ENCODE measurements around the gene CWH43. TPM values are rescaled to one million over a fixed set of nuclear protein-coding genes. Genes with fewer than 3 reads are reported as not detected.

The CWH43 gene
- total RNA-seq, 3 donors from 2014 or later (not counting 1 experiment from before 2014, with no cell fraction given) = not detected

DNA sequence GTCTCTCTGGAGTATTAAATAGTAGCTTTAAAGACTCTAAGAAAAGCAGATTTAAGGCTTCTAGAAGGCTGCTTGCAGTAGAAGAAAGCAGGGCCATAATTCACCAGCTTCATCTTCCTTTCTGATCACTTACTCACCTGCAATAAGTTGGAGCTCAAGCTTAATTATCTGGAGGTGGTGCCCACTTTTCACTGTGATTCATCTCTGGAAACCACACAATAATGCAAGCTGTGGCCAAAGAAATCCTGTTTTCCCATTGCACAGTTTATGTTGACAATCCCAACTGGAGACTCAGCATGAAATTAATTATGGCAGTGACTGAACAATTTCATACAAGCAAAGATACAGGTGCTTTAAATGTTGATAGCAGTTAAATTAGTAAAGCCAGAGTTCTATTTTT is 14.7 kb downstream of the CWH43 start:
- DNase-seq = no peak
- Histone ChIP-seq H3K9me3 (ENCODE audit: control insufficient read depth, insufficient read depth, low read length) (no peaks in the 10 kb centered on the region), H3K4me1 (ENCODE audit: control insufficient read depth, insufficient read depth, low read length) (no peaks in the 10 kb centered on the region), H3K27ac (ENCODE audit: low read length) (no peak overlapping the region), H3K4me3 (ENCODE audit: low read length) (no peak overlapping the region), H3K27me3 (ENCODE audit: control insufficient read depth, insufficient read depth, low read length) (no peaks in the 10 kb centered on the region), H3K36me3 (ENCODE audit: control insufficient read depth, insufficient read depth, low read length) (no peaks in the 10 kb centered on the region)
- Mint-ChIP-seq H3K9me3 (no peaks in the 10 kb centered on the region), H3K27me3 (ENCODE audit: low read depth in 2 of 2) (peaks cover 4 to 11% of the 10 kb centered on the region in 2 donors), H3K4me3 (no peak overlapping the region), H3K27ac (no peak overlapping the region), H3K36me3 (no peaks in the 10 kb centered on the region), H3K4me1 (no peaks in the 10 kb centered on the region)
- TF ChIP-seq, protein P1, sequence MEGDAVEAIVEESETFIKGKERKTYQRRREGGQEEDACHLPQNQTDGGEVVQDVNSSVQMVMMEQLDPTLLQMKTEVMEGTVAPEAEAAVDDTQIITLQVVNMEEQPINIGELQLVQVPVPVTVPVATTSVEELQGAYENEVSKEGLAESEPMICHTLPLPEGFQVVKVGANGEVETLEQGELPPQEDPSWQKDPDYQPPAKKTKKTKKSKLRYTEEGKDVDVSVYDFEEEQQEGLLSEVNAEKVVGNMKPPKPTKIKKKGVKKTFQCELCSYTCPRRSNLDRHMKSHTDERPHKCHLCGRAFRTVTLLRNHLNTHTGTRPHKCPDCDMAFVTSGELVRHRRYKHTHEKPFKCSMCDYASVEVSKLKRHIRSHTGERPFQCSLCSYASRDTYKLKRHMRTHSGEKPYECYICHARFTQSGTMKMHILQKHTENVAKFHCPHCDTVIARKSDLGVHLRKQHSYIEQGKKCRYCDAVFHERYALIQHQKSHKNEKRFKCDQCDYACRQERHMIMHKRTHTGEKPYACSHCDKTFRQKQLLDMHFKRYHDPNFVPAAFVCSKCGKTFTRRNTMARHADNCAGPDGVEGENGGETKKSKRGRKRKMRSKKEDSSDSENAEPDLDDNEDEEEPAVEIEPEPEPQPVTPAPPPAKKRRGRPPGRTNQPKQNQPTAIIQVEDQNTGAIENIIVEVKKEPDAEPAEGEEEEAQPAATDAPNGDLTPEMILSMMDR (IDR thresholded peaks at IDR 0.05) = no peak
- intact Hi-C loops (cut with micrococcal nuclease) = no loop called here
- no peak for ATAC-seq

DNA sequence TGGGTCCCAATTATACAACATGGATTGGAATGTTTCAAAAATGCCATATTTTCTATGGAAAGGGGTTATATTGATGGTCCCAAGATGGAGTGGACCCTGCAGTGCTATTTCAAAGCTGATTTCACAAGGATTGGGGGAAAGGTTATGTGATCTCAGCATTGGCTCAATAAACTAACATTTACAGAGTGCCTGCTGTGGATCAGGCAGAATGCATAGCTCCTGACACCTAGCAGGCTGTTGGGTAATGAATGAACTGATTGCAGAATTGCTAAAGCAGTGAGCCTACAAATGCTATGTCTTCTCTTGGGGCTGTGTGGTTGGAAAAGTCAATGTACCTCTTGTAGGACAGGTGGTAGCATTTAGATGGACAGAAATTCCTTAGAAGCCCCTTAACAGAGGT is 16.9 kb downstream of the CWH43 start:
- intact Hi-C loops (cut with micrococcal nuclease) = no loop called here
- Mint-ChIP-seq H3K27ac (no peak overlapping the region), H3K27me3 (ENCODE audit: low read depth in 2 of 2) (peaks cover 4 to 8% of the 10 kb centered on the region in 2 donors), H3K9me3 (no peaks in the 10 kb centered on the region), H3K4me1 (no peaks in the 10 kb centered on the region), H3K4me3 (no peak overlapping the region), H3K36me3 (no peaks in the 10 kb centered on the region)
- H3K36me3 ChIP-seq (ENCODE audit: control insufficient read depth, insufficient read depth, low read length) = no peaks in the 10 kb centered on the region
- H3K4me1 ChIP-seq (ENCODE audit: control insufficient read depth, insufficient read depth, low read length) = no peaks in the 10 kb centered on the region
- ATAC-seq (no peak), DNase-seq (no peak)
- H3K27me3 ChIP-seq (ENCODE audit: control insufficient read depth, insufficient read depth, low read length) = no peaks in the 10 kb centered on the region
- no peaks in the 10 kb centered on the region for H3K9me3 ChIP-seq (ENCODE audit: control insufficient read depth, insufficient read depth, low read length)
- no peak overlapping the region for H3K27ac ChIP-seq (ENCODE audit: low read length)
- TF ChIP-seq, protein P1 (IDR thresholded peaks at IDR 0.05) = no peak
- H3K4me3 ChIP-seq (ENCODE audit: low read length) = no peak overlapping the region

DNA sequence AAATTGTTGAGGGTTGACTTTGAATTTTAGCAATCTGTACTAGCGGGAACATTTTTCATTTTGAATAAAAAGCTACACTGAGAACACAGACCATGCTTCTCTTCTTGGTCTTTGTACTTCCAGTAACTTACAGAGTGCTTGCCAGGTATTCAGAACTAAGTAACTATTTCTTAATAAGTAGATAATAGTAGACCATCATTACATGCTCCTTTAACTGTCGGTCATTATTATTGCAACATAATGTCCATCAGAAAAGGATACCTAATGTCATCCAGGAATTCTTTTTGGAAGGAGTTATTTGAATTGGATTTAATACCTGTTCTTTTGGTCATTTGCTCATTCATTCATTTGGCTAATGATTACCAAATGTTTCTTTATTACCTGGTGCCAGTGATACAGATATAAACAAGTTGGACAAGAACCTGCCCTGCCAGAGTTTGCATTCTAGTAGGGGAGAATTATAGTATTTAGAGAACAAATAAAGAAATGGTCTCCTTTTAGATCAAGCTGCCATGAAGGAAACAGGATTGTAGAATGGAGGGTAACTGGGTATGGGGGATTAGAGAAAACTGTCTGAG is 32.7 kb downstream of the CWH43 start:
- ATAC-seq (no peak), DNase-seq (no peak)
- H3K36me3 Mint-ChIP-seq = no peaks in the 10 kb centered on the region
- no peak overlapping the region for H3K27ac Mint-ChIP-seq
- TF ChIP-seq, protein P1 (IDR thresholded peaks at IDR 0.05) = no peak
- no peak overlapping the region for H3K27ac ChIP-seq (ENCODE audit: low read length)
- H3K4me1 Mint-ChIP-seq = no peaks in the 10 kb centered on the region
- H3K4me1 ChIP-seq (ENCODE audit: control insufficient read depth, insufficient read depth, low read length) = no peaks in the 10 kb centered on the region
- H3K36me3 ChIP-seq (ENCODE audit: control insufficient read depth, insufficient read depth, low read length) = no peaks in the 10 kb centered on the region
- no peak overlapping the region for H3K4me3 ChIP-seq (ENCODE audit: low read length)
- 100% methylated on average over 1 of the region's 2 CpGs for WGBS (ENCODE audit: insufficient coverage)
- no peak overlapping the region for H3K4me3 Mint-ChIP-seq
- peaks cover 0 to 9% of the 10 kb centered on the region in 2 donors for H3K9me3 Mint-ChIP-seq
- peaks cover 0 to 2% of the 10 kb centered on the region in 2 donors for H3K27me3 Mint-ChIP-seq (ENCODE audit: low read depth in 2 of 2)
- no peaks in the 10 kb centered on the region for H3K27me3 ChIP-seq (ENCODE audit: control insufficient read depth, insufficient read depth, low read length)
- no peaks in the 10 kb centered on the region for H3K9me3 ChIP-seq (ENCODE audit: control insufficient read depth, insufficient read depth, low read length)
- intact Hi-C loops (cut with micrococcal nuclease) = no loop called here

DNA sequence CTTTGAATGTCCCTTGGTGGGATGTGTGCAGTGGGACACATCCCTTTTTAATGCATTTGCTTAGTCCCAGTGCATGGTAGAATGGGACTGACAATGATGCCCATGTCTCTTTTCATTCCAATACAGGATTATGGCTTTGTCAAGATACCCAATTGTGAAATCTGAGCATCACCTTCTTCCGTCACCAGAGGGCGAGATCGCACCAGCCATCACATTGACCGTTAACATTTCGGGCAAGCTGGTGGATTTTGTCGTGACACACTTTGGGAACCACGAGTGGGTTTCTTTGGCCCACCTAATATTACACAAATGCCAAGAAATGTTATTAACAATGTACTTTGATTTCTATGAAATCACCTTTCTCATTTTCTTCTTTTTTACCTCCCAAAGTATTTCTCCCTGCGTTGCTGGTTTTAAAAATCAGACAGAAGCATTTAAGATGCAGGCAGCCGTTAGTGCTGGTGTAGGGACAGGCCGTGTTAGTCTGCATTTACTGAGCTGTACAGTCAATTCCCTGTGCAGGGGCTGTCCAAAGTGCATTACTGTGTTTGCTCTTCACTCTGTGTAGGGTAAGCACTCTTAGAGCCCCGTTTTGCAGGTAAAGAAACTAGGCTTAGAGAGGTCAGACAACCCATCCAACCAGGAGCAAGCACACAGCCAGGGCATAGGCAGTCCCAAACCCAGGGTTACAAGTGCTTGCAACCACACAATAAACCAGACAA is 46.5 kb downstream of the CWH43 start:
- no peaks in the 10 kb centered on the region for H3K4me1 ChIP-seq (ENCODE audit: control insufficient read depth, insufficient read depth, low read length)
- no peak overlapping the region for H3K27ac ChIP-seq (ENCODE audit: low read length)
- no peaks in the 10 kb centered on the region for H3K9me3 ChIP-seq (ENCODE audit: control insufficient read depth, insufficient read depth, low read length)
- TF ChIP-seq, protein P1 (IDR thresholded peaks at IDR 0.05) = no peak
- H3K9me3 Mint-ChIP-seq = no peaks in the 10 kb centered on the region
- H3K27ac Mint-ChIP-seq = no peak overlapping the region
- WGBS (ENCODE audit: insufficient coverage) = 46% methylated on average over 11 of the region's 11 CpGs
- H3K36me3 Mint-ChIP-seq = no peaks in the 10 kb centered on the region
- peaks cover 4% of the 10 kb centered on the region for H3K27me3 ChIP-seq (ENCODE audit: control insufficient read depth, insufficient read depth, low read length)
- no peak overlapping the region for H3K4me3 ChIP-seq (ENCODE audit: low read length)
- no peak overlapping the region for H3K4me3 Mint-ChIP-seq
- no peaks in the 10 kb centered on the region for H3K36me3 ChIP-seq (ENCODE audit: control insufficient read depth, insufficient read depth, low read length)
- H3K27me3 Mint-ChIP-seq (ENCODE audit: low read depth in 2 of 2) = peaks cover 0 to 26% of the 10 kb centered on the region in 2 donors
- no peaks in the 10 kb centered on the region for H3K4me1 Mint-ChIP-seq
- intact Hi-C loops (cut with micrococcal nuclease) = no loop called here
- DNase-seq = no peak
- no peak for ATAC-seq

Data from natural killer cell (primary cell).